Measurements from ENCODE around the gene NFATC1. TPM values are rescaled to one million over a fixed set of nuclear protein-coding genes. Genes with fewer than 3 reads are reported as not detected.

Gene NFATC1
- polyA plus RNA-seq, 1 experiment = 0.73 TPM

GRCh38 chr18:79560042-79560860, 164.5 kb downstream of the NFATC1 start:
- Histone ChIP-seq H3K27ac (ENCODE audit: low read depth, low read length) (no peak overlapping the region), H3K4me3 (ENCODE audit: low read depth, low read length) (no peak overlapping the region)
- POLR2A ChIA-PET = no interaction called here

GRCh38 chr18:79560861-79561210, 165.1 kb downstream of the NFATC1 start:
- no peak for TF ChIP-seq CTCF (IDR thresholded peaks at IDR 0.05; ENCODE audit: low read depth, low read length)
- peaks cover 7% of the 10 kb centered on the region for H3K27me3 ChIP-seq (ENCODE audit: control insufficient read depth, insufficient read depth, low read length)
- DNase-seq (ENCODE audit: low read depth, low spot score) = no peak
- H3K9me3 ChIP-seq (ENCODE audit: control insufficient read depth, insufficient read depth, low read length) = peaks cover 24% of the 10 kb centered on the region; the same call in 1 of the 2 replicates
- no peak overlapping the region for H3K27ac ChIP-seq (ENCODE audit: low read depth, low read length)
- ChIA-PET CTCF (no interaction called here), POLR2A (no interaction called here)
- H3K4me3 ChIP-seq (ENCODE audit: low read depth, low read length) = no peak overlapping the region

More at GRCh38 chr18:79560042-79560860, 164.5 kb downstream of the NFATC1 start:
- TF ChIP-seq CTCF (IDR thresholded peaks at IDR 0.05; ENCODE audit: low read depth, low read length) = no peak
- Histone ChIP-seq H3K27me3 (ENCODE audit: control insufficient read depth, insufficient read depth, low read length) (peaks cover 7% of the 10 kb centered on the region), H3K9me3 (ENCODE audit: control insufficient read depth, insufficient read depth, low read length) (peaks cover 25% of the 10 kb centered on the region; the same call in 1 of the 2 replicates)
- no peak for DNase-seq (ENCODE audit: low read depth, low spot score)
- CTCF ChIA-PET = no interaction called here

GRCh38 chr18:79563949-79564348, 168.2 kb downstream of the NFATC1 start:
- CTCF ChIA-PET = no interaction called here
- POLR2A ChIA-PET = no interaction called here
- no peak for DNase-seq (ENCODE audit: low read depth, low spot score)

GRCh38 chr18:79564441-79564840, 168.7 kb downstream of the NFATC1 start:
- no peak overlapping the region for H3K27ac ChIP-seq (ENCODE audit: low read depth, low read length)
- H3K4me3 ChIP-seq (ENCODE audit: low read depth, low read length) = no peak overlapping the region
- H3K9me3 ChIP-seq (ENCODE audit: control insufficient read depth, insufficient read depth, low read length) = peaks cover 12% of the 10 kb centered on the region; the same call in 1 of the 2 replicates
- peaks cover 5% of the 10 kb centered on the region for H3K27me3 ChIP-seq (ENCODE audit: control insufficient read depth, insufficient read depth, low read length)
- CTCF ChIA-PET = no interaction called here
- DNase-seq (ENCODE audit: low read depth, low spot score) = no peak
- no peak for TF ChIP-seq CTCF (IDR thresholded peaks at IDR 0.05; ENCODE audit: low read depth, low read length)
- POLR2A ChIA-PET = no interaction called here

More at GRCh38 chr18:79563949-79564348, 168.2 kb downstream of the NFATC1 start:
- no peak overlapping the region for H3K4me3 ChIP-seq (ENCODE audit: low read depth, low read length)
- H3K27me3 ChIP-seq (ENCODE audit: control insufficient read depth, insufficient read depth, low read length) = peaks cover 5% of the 10 kb centered on the region
- no peak overlapping the region for H3K27ac ChIP-seq (ENCODE audit: low read depth, low read length)
- TF ChIP-seq CTCF (IDR thresholded peaks at IDR 0.05; ENCODE audit: low read depth, low read length) = no peak
- H3K9me3 ChIP-seq (ENCODE audit: control insufficient read depth, insufficient read depth, low read length) = peaks cover 17% of the 10 kb centered on the region; the same call in 1 of the 2 replicates

GRCh38 chr18:79566771-79567431, 171.2 kb downstream of the NFATC1 start:
- Histone ChIP-seq H3K27ac (ENCODE audit: low read depth, low read length) (peak overlapping the region; percentile 95), H3K4me3 (ENCODE audit: low read depth, low read length) (no peak overlapping the region), H3K9me3 (ENCODE audit: control insufficient read depth, insufficient read depth, low read length) (peaks cover 10% of the 10 kb centered on the region), H3K27me3 (ENCODE audit: control insufficient read depth, insufficient read depth, low read length) (no peaks in the 10 kb centered on the region)
- CTCF ChIA-PET = interaction anchor here (0.6 kb wide), 1 partner anchor 27 kb away, joined by 3 read pairs; no protein-coding TSS in a partner anchor
- TF ChIP-seq CTCF (IDR thresholded peaks at IDR 0.05; ENCODE audit: low read depth, low read length) = no peak
- POLR2A ChIA-PET = interaction anchor here (1.4 kb wide), 1 partner anchor 9 kb away, joined by 5 read pairs; no protein-coding TSS in a partner anchor
- no peak for DNase-seq (ENCODE audit: low read depth, low spot score)
